H1 (cell line): ENCODE results near the gene DYNC1H1. TPM values are rescaled to one million over a fixed set of nuclear protein-coding genes. Genes with fewer than 3 reads are reported as not detected.

ENCODE experiments used
- CTCF ChIA-PET: fragments of 300-600 bp; sonication (Branson Sonifier 250); formaldehyde crosslinking; loops from one replicate; lab custom pipeline; 2021; ENCODE audit not compliant: partially characterized antibody; lab: Charles Lee
- POLR2A ChIA-PET: fragments of 300-600 bp; sonication (Branson Sonifier 250); formaldehyde crosslinking; loops from one replicate; lab custom pipeline; 2021; ENCODE audit warnings: inconsistent platforms; ENCODE audit not compliant: partially characterized antibody; lab: Charles Lee
- DNase-seq, 2 experiments: peaks; one replicate each; pipeline versions ENCODE4 v3.0.0 to v3.0.0-alpha.2; 2010 to 2022; ENCODE audit warnings: low spot score in 2 of 2, low read depth in 1 of 2, mixed read lengths in 1 of 2
- FAIRE-seq: peaks from 2 replicates; lab custom pipeline; 2011; peaks lifted over from hg19 to GRCh38; lab: Jason Lieb, UNC
- H2AFZ ChIP-seq: 2 replicates; pipeline ENCODE4 v1.8.1; 2012; ENCODE audit warnings: low read length, inconsistent platforms
- H2AK5ac ChIP-seq: 2 replicates; pipeline ENCODE4 v1.6.1; 2013; ENCODE audit warnings: low read depth, low read length
- H2BK120ac ChIP-seq: replicated peaks from 2 replicates; pipeline ENCODE3; 2013; ENCODE audit warnings: low read depth, low read length, inconsistent platforms
- H2BK12ac ChIP-seq: 2 replicates; pipeline ENCODE4 v1.6.1; 2013; ENCODE audit warnings: low read depth, low read length
- H2BK15ac ChIP-seq: 2 replicates; pipeline ENCODE4 v1.6.1; 2013; ENCODE audit warnings: low read length
- H2BK20ac ChIP-seq: 2 replicates; pipeline ENCODE4 v1.6.1; 2013; ENCODE audit warnings: low read length
- H2BK5ac ChIP-seq: 2 replicates; pipeline ENCODE4 v1.6.1; 2013; ENCODE audit warnings: low read depth, low read length
- H3K14ac ChIP-seq: 2 replicates; pipeline ENCODE4 v1.6.1; 2013; ENCODE audit warnings: inconsistent platforms; ENCODE audit not compliant: insufficient read length
- H3K18ac ChIP-seq: 2 replicates; pipeline ENCODE4 v1.6.1; 2013; ENCODE audit warnings: low read length; ENCODE audit errors: extremely low read depth
- H3K23ac ChIP-seq: 2 replicates; pipeline ENCODE4 v1.6.1; 2013; ENCODE audit warnings: inconsistent platforms; ENCODE audit not compliant: insufficient read length
- H3K23me2 ChIP-seq: 2 replicates; pipeline ENCODE4 v1.6.1; 2013; ENCODE audit warnings: low read depth, low read length
- H3K27ac ChIP-seq: 2 replicates; pipeline ENCODE4 v1.6.1; 2011; ENCODE audit warnings: low read depth, low read length, inconsistent platforms
- H3K27me3 ChIP-seq, 4 experiments: replicated peaks in 1 of 4; 1 replicate in 1 of 4; 2 replicates in 3 of 4; pipeline versions ENCODE4 v1.6.1 to v1.8.1; 2011 to 2013; ENCODE audit warnings: low read length in 3 of 4, mild to moderate bottlenecking in 3 of 4, inconsistent platforms in 2 of 4, mixed read lengths in 2 of 4, moderate library complexity in 1 of 4; ENCODE audit not compliant: control insufficient read depth in 3 of 4, insufficient read depth in 3 of 4; ENCODE audit errors: extremely low read depth in 1 of 4
- H3K36me3 ChIP-seq, 4 experiments: 2 replicates each; pipeline versions ENCODE4 v1.6.1 to v1.8.1; 2011 to 2013; ENCODE audit warnings: mild to moderate bottlenecking in 4 of 4, low read length in 3 of 4, moderate library complexity in 2 of 4, control low read depth in 1 of 4, inconsistent platforms in 1 of 4; ENCODE audit not compliant: insufficient read depth in 4 of 4, control insufficient read depth in 2 of 4
- H3K4ac ChIP-seq: replicated peaks from 2 replicates; pipeline ENCODE3; 2013; ENCODE audit warnings: low read length, low read depth, mixed read lengths, inconsistent platforms; ENCODE audit not compliant: insufficient read length
- H3K4me1 ChIP-seq, 4 experiments: replicated peaks in 1 of 4; 1 replicate in 1 of 4; 2 replicates in 3 of 4; pipeline versions ENCODE4 v1.6.1 to v1.8.1; 2011 to 2013; ENCODE audit warnings: low read length in 3 of 4, inconsistent platforms in 2 of 4, mixed read lengths in 1 of 4; ENCODE audit not compliant: insufficient read depth in 4 of 4, control insufficient read depth in 3 of 4
- H3K4me2 ChIP-seq, 2 experiments: 2 replicates each; pipeline versions ENCODE4 v1.6.1 to v1.8.1; 2011 to 2013; ENCODE audit warnings: low read depth in 2 of 2, low read length in 2 of 2, control low read depth in 1 of 2, inconsistent platforms in 1 of 2, mild to moderate bottlenecking in 1 of 2; ENCODE audit not compliant: insufficient read depth in 1 of 2
- H3K4me3 ChIP-seq, 4 experiments: fragments of 200-600, 300-600 bp in 1 of 4; sonication (generic), shearing (Covaris generic), sonication (Bioruptor Twin) in 1 of 4; 2 replicates each; pipeline versions ENCODE4 v1.5.1 to v1.8.1; 2011 to 2016; ENCODE audit warnings: low read length in 4 of 4, low read depth in 3 of 4, control low read depth in 2 of 4, inconsistent platforms in 2 of 4, mild to moderate bottlenecking in 2 of 4, mixed read lengths in 1 of 4, moderate library complexity in 1 of 4; ENCODE audit not compliant: insufficient read depth in 2 of 4; ENCODE audit errors: extremely low read depth in 1 of 4
- H3K56ac ChIP-seq: replicated peaks from 2 replicates; pipeline ENCODE3; 2013; ENCODE audit warnings: low read depth, mild to moderate bottlenecking, mixed read lengths, low read length, inconsistent platforms; ENCODE audit not compliant: insufficient read length
- H3K79me1 ChIP-seq: 2 replicates; pipeline ENCODE4 v1.6.1; 2013; ENCODE audit warnings: low read depth, low read length, control low read depth
- H3K79me2 ChIP-seq, 2 experiments: 2 replicates each; pipeline versions ENCODE4 v1.6.1 to v1.8.1; 2012 to 2013; ENCODE audit warnings: low read length in 2 of 2, mild to moderate bottlenecking in 2 of 2, inconsistent platforms in 1 of 2; ENCODE audit not compliant: insufficient read depth in 2 of 2, control insufficient read depth in 1 of 2
- H3K9ac ChIP-seq, 4 experiments: replicated peaks in 1 of 4; 1 replicate in 1 of 4; 2 replicates in 3 of 4; pipeline versions ENCODE4 v1.6.1 to v1.8.1; 2011 to 2013; ENCODE audit warnings: low read depth in 3 of 4, low read length in 3 of 4, control low read depth in 2 of 4, mild to moderate bottlenecking in 2 of 4, moderate library complexity in 2 of 4, inconsistent platforms in 1 of 4; ENCODE audit errors: extremely low read depth in 1 of 4
- H3K9me3 ChIP-seq, 2 experiments: 2 replicates each; pipeline versions ENCODE4 v1.6.1 to v1.8.1; 2012 to 2013; ENCODE audit warnings: mild to moderate bottlenecking in 2 of 2, moderate library complexity in 2 of 2, control low read depth in 1 of 2, inconsistent platforms in 1 of 2, low read depth in 1 of 2, low read length in 1 of 2, mixed read lengths in 1 of 2; ENCODE audit not compliant: insufficient read depth in 2 of 2
- H4K20me1 ChIP-seq, 2 experiments: replicated peaks in 1 of 2; 2 replicates each; pipeline versions ENCODE3 to v1.8.1; 2011 to 2013; ENCODE audit warnings: inconsistent platforms in 2 of 2, low read length in 2 of 2, mild to moderate bottlenecking in 1 of 2; ENCODE audit not compliant: insufficient read depth in 2 of 2, control insufficient read depth in 1 of 2
- H4K5ac ChIP-seq: 2 replicates; pipeline ENCODE4 v1.6.1; 2013; ENCODE audit warnings: low read length, low read depth, mixed read lengths, inconsistent platforms; ENCODE audit not compliant: insufficient read length
- H4K8ac ChIP-seq: 2 replicates; pipeline ENCODE4 v1.8.0; 2013; ENCODE audit warnings: mild to moderate bottlenecking, moderate library complexity, low read length, inconsistent platforms; ENCODE audit not compliant: insufficient read depth; ENCODE audit errors: extremely low read depth
- H4K91ac ChIP-seq: replicated peaks from 2 replicates; pipeline ENCODE3; 2013; ENCODE audit warnings: low read length, mixed read lengths, inconsistent platforms; ENCODE audit not compliant: insufficient read length
- CBX5 ChIP-seq: fragments of 300-800, 300-1000 bp; sonication (generic); IDR thresholded peaks from 2 replicates; pipeline ENCODE4 v1.7.1; 2016; ENCODE audit warnings: antibody characterized with exemption, low read length, low read depth
- KDM1A ChIP-seq: fragments of 200-600, 300-600 bp; sonication (generic); IDR thresholded peaks from 2 replicates; pipeline ENCODE4 v1.7.1; 2016; ENCODE audit warnings: mild to moderate bottlenecking, low read length, borderline replicate concordance
- MAX ChIP-seq: IDR thresholded peaks from 2 replicates; pipeline ENCODE4 v1.6.1; 2012; ENCODE audit warnings: inconsistent platforms
- POU5F1 ChIP-seq: IDR thresholded peaks from 2 replicates; pipeline ENCODE4 v1.6.1; 2011; ENCODE audit warnings: low read depth, mild to moderate bottlenecking, low read length, moderate library complexity
- RBBP5 ChIP-seq: IDR thresholded peaks from 2 replicates; pipeline ENCODE4 v1.7.1; 2012; ENCODE audit warnings: low read depth, mild to moderate bottlenecking, inconsistent platforms, low read length, moderate library complexity, borderline replicate concordance
- TEAD4 ChIP-seq: IDR thresholded peaks from 2 replicates; pipeline ENCODE4 v1.6.1; 2012; ENCODE audit warnings: low read depth, low read length, inconsistent platforms, mixed read lengths
- WGBS, 2 experiments: shearing (Covaris generic) in 1 of 2; methylation state at CpG; one replicate each; pipeline versions ENCODE4 v1.1.6 to v1.1.7; 2013 to 2015; ENCODE audit warnings: low lambda C conversion rate in 2 of 2, mixed read lengths in 2 of 2, inconsistent platforms in 1 of 2, low coverage in 1 of 2, missing lambda C conversion rate in 1 of 2; ENCODE audit not compliant: insufficient replicate concordance in 2 of 2, insufficient coverage in 1 of 2, insufficient read length in 1 of 2; ENCODE audit errors: extremely low coverage in 1 of 2, missing lambda C conversion rate in 1 of 2; 5-methylcytosine and 5-hydroxymethylcytosine counted together
- polyA plus RNA-seq, 7 experiments: library from polyadenylated mRNA; depleted of rRNA in 3 of 7; stranded (reverse) in 5 of 7; unstranded in 2 of 7; fragments of >200 nt in 5 of 7; fragments of 200-250 nt in 2 of 7; gene quantifications; 1 replicate in 5 of 7; 2 replicates in 1 of 7; 4 replicates in 1 of 7; pipeline versions ENCODE4 v1.2.1 to v1.2.3, GENCODE V29; 2011 to 2013; ENCODE audit warnings: missing spikeins in 2 of 7, mixed read lengths in 2 of 7
- total RNA-seq: library from RNA; stranded (reverse); fragmentation: NEBNext Ultra II Directional; extraction: Animal tissue kit (Norgen Biotek cat#: 25700); gene quantifications from 2 replicates; pipeline ENCODE4 v1.2.1, GENCODE V29; 2021

Gene DYNC1H1
- total and polyA plus RNA-seq, 2 of the 8 experiments (the other 6 are each of a cell fraction or from before 2014, with no cell fraction given) = 238 to 387 TPM

DNA sequence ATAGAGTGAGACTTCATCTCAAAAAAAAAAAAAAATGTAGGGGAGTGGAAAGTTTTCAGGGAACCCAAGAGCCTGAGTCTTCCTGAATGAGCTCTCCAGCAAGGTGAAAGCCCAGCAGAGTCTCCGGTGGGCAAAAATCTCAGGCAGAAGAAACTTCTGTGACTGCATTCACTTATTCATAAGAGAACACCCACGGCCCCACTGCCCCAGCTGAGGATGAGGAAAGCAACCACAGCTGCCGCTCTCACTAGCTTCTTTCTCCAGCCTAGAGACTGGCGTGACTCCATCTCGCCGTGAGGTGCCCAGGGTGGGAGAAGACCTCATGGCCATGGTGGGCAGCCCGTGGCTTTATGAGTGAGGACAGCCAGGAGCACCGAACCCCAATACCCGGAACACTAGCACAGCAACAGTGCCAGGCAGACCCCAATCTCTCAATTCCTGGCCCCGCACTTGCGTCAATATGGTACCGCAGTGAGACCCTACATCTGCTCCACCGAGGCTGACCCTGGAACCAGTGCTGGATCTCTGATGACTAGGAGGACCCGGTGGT lies 29.7 kb upstream of the DYNC1H1 start:
- H4K91ac ChIP-seq = no peak overlapping the region
- CTCF ChIA-PET = interaction anchor here (0.5 to 1.3 kb wide), 4 partner anchors 26 to 855 kb away, joined by 3 read pairs; no protein-coding TSS in a partner anchor

More for the DNA sequence above, 29.7 kb upstream of the DYNC1H1 start:
- DNase-seq (no peak), FAIRE-seq (no peak)
- H3K23me2 ChIP-seq = no peaks in the 10 kb centered on the region
- TF ChIP-seq CBX5 = no peak
- TF ChIP-seq MAX = no peak
- no peak for TF ChIP-seq TEAD4
- no peak for TF ChIP-seq POU5F1
- TF ChIP-seq KDM1A = no peak
- no peak for TF ChIP-seq RBBP5
- no peak overlapping the region for H2BK120ac ChIP-seq
- H2BK12ac ChIP-seq = no peak overlapping the region
- no peak overlapping the region for H4K8ac ChIP-seq
- H3K4ac ChIP-seq = no peak overlapping the region
- H3K79me1 ChIP-seq = no peaks in the 10 kb centered on the region; the same call in 1 of the 2 replicates
- H2AK5ac ChIP-seq = no peak overlapping the region
- H4K20me1 ChIP-seq = peaks cover 0 to 2% of the 10 kb centered on the region in 2 experiments
- no peak overlapping the region for H4K5ac ChIP-seq
- H3K9me3 ChIP-seq = no peaks in the 10 kb centered on the region
- H2BK15ac ChIP-seq = no peak overlapping the region
- 91% methylated on average over 14 of the region's 14 CpGs; no CpG with 5 or more reads in 1 of the 2 experiments for WGBS, 2 experiments
- no peaks in the 10 kb centered on the region for H3K36me3 ChIP-seq
- no peak overlapping the region for H2AFZ ChIP-seq
- no peak overlapping the region for H3K18ac ChIP-seq
- H3K27ac ChIP-seq = no peak overlapping the region
- no peak overlapping the region for H3K4me2 ChIP-seq
- POLR2A ChIA-PET = interaction anchor here (0.6 kb wide), 1 partner anchor 22 kb away, joined by 3 read pairs; no protein-coding TSS in a partner anchor
- H3K9ac ChIP-seq = no peak overlapping the region
- no peak overlapping the region for H2BK20ac ChIP-seq
- no peak overlapping the region for H3K23ac ChIP-seq
- no peak overlapping the region for H3K4me3 ChIP-seq
- H3K14ac ChIP-seq = no peak overlapping the region
- no peaks in the 10 kb centered on the region for H3K4me1 ChIP-seq
- H3K27me3 ChIP-seq = peaks cover 0 to 17% (median 8%) of the 10 kb centered on the region in 4 experiments; a peak in 6 of 7 replicates
- H3K56ac ChIP-seq = no peak overlapping the region
- no peaks in the 10 kb centered on the region for H3K79me2 ChIP-seq
- H2BK5ac ChIP-seq = no peak overlapping the region
